DND-41 (cell line): ENCODE results near the gene MPZ.
"Not testable (repeated sequence)": the region's sequence is repeated elsewhere in the genome, so short reads cannot be mapped to it uniquely, and the experiment has no call there.

ENCODE experiments used
- ATAC-seq: fragments of 200-7000 bp; cut with Tn5 transposase; 3 replicates; pipeline ENCODE4 v1.9.1; 2021; ENCODE audit warnings: low read depth; ENCODE audit not compliant: insufficient read depth
- DNase-seq: peaks from one replicate; pipeline ENCODE4 v3.0.0-alpha.2; 2020
- H2AFZ ChIP-seq: 2 replicates; pipeline ENCODE4 v1.6.0; 2012; ENCODE audit warnings: low read depth, low read length
- H3K27ac ChIP-seq: 2 replicates; pipeline ENCODE4 v1.5.1; 2012; ENCODE audit warnings: low read length, inconsistent platforms
- H3K27me3 ChIP-seq: fragments of 200-600 bp; sonication (generic); 2 replicates; pipeline ENCODE4 v1.6.0; 2012; ENCODE audit warnings: low read length, mild to moderate bottlenecking, inconsistent platforms; ENCODE audit not compliant: insufficient read depth, poor library complexity
- H3K36me3 ChIP-seq: 2 replicates; pipeline ENCODE4 v1.5.1; 2012; ENCODE audit warnings: low read length, inconsistent platforms; ENCODE audit not compliant: insufficient read depth
- H3K4me1 ChIP-seq: 2 replicates; pipeline ENCODE4 v1.5.1; 2012; ENCODE audit warnings: mild to moderate bottlenecking, low read length; ENCODE audit not compliant: insufficient read depth
- H3K4me2 ChIP-seq: 2 replicates; pipeline ENCODE4 v1.6.0; 2012; ENCODE audit warnings: mild to moderate bottlenecking, moderate library complexity, low read length, inconsistent platforms; ENCODE audit not compliant: insufficient read depth
- H3K4me3 ChIP-seq, 2 experiments: fragments of 200-600 bp in 1 of 2; shearing (Covaris generic) in 1 of 2; 2 replicates each; pipeline ENCODE4 v1.5.1; 2012 to 2016; ENCODE audit warnings: inconsistent platforms in 2 of 2, low read length in 2 of 2, mild to moderate bottlenecking in 2 of 2, low read depth in 1 of 2, moderate library complexity in 1 of 2
- H3K79me2 ChIP-seq: 2 replicates; pipeline ENCODE4 v1.6.0; 2012; ENCODE audit warnings: low read length, inconsistent platforms; ENCODE audit not compliant: insufficient read depth
- H3K9ac ChIP-seq: 2 replicates; pipeline ENCODE4 v1.6.0; 2012; ENCODE audit warnings: low read depth, mild to moderate bottlenecking, inconsistent platforms, low read length, moderate library complexity
- H3K9me3 ChIP-seq: 2 replicates; pipeline ENCODE4 v1.5.1; 2012; ENCODE audit warnings: low read length, moderate library complexity, mild to moderate bottlenecking, inconsistent platforms; ENCODE audit not compliant: insufficient read depth, severe bottlenecking
- H4K20me1 ChIP-seq: 2 replicates; pipeline ENCODE4 v1.6.0; 2012; ENCODE audit warnings: low read length; ENCODE audit not compliant: insufficient read depth
- CTCF ChIP-seq: IDR thresholded peaks from 2 replicates; pipeline ENCODE4 v1.5.1; 2012; ENCODE audit warnings: borderline replicate concordance, low read length, moderate library complexity, mild to moderate bottlenecking; ENCODE audit not compliant: poor library complexity, severe bottlenecking; ENCODE audit errors: extremely low read depth
- EZH2 ChIP-seq: IDR thresholded peaks from 3 replicates; pipeline ENCODE4 v1.6.1; 2012; ENCODE audit warnings: borderline replicate concordance, low read depth, mild to moderate bottlenecking, moderate library complexity, low read length, inconsistent platforms; ENCODE audit not compliant: severe bottlenecking

MPZ gene

GRCh38 chr1:161333166-161333565 lies 23.4 kb upstream of the MPZ start:
- ATAC-seq (no peak), DNase-seq (no peak)
- H3K27me3 ChIP-seq: no peaks in the 10 kb centered on the region
- no peaks in the 10 kb centered on the region for H3K4me1 ChIP-seq
- no peaks in the 10 kb centered on the region for H3K9me3 ChIP-seq
- H3K27ac ChIP-seq: no peak overlapping the region
- TF ChIP-seq CTCF (no peak), EZH2 (no peak)
- no peak overlapping the region for H3K4me3 ChIP-seq
- H3K36me3 ChIP-seq: peaks cover 78% of the 10 kb centered on the region
- no peak overlapping the region for H3K9ac ChIP-seq
- no peaks in the 10 kb centered on the region for H4K20me1 ChIP-seq
- H3K79me2 ChIP-seq: no peaks in the 10 kb centered on the region
- H2AFZ ChIP-seq: no peak overlapping the region
- no peak overlapping the region for H3K4me2 ChIP-seq

- Histone ChIP-seq H3K4me3 (no peak overlapping the region), H4K20me1 (no peaks in the 10 kb centered on the region), H2AFZ (no peak overlapping the region), H3K27me3 (no peaks in the 10 kb centered on the region), H3K36me3 (peaks cover 82% of the 10 kb centered on the region), H3K4me2 (no peak overlapping the region), H3K79me2 (no peaks in the 10 kb centered on the region), H3K4me1 (no peaks in the 10 kb centered on the region), H3K9ac (no peak overlapping the region), H3K9me3 (no peaks in the 10 kb centered on the region), H3K27ac (no peak overlapping the region)
- no peak for ATAC-seq
- DNase-seq: no peak
- TF ChIP-seq EZH2 (no peak), CTCF (no peak)
Measured at GRCh38 chr1:161330346-161330745, 20.6 kb upstream of the MPZ start.

- Histone ChIP-seq H3K36me3 (peaks cover 40% of the 10 kb centered on the region), H3K79me2 (peaks cover 14% of the 10 kb centered on the region; the same call in 1 of the 2 replicates), H4K20me1 (no peaks in the 10 kb centered on the region), H3K4me3 (no peak overlapping the region), H3K27ac (no peak overlapping the region), H3K9ac (no peak overlapping the region), H3K9me3 (no peaks in the 10 kb centered on the region), H3K27me3 (no peaks in the 10 kb centered on the region), H2AFZ (no peak overlapping the region), H3K4me1 (no peaks in the 10 kb centered on the region), H3K4me2 (no peak overlapping the region)
- no peak for TF ChIP-seq EZH2
- TF ChIP-seq CTCF: no peak
- DNase-seq (no peak), ATAC-seq (peak; percentile 60; the same call in 2 of the 3 replicates)
Measured at GRCh38 chr1:161324020-161324419, 14.3 kb upstream of the MPZ start.

- DNase-seq, ATAC-seq, H3K27me3 ChIP-seq, H2AFZ ChIP-seq, H3K36me3 ChIP-seq, H3K4me3 ChIP-seq, H3K27ac ChIP-seq, H3K9ac ChIP-seq, H3K9me3 ChIP-seq, H4K20me1 ChIP-seq: not testable (repeated sequence)
- peaks cover 25% of the 10 kb centered on the region for H3K4me1 ChIP-seq
- H3K4me2 ChIP-seq: peak overlapping the region; percentile 89
- peaks cover 38% of the 10 kb centered on the region for H3K79me2 ChIP-seq
Measured at GRCh38 chr1:161315841-161316674, 6.3 kb upstream of the MPZ start.
